GM12864 (cell line): ENCODE results near the gene ATP5MC2.

Experiments
- DNase-seq: peaks from one replicate; pipeline ENCODE4 v3.0.0-alpha.2; 2011; ENCODE audit warnings: low read depth
- H3K4me3 ChIP-seq: 2 replicates; pipeline ENCODE4 v1.5.1; 2011; ENCODE audit warnings: mild to moderate bottlenecking, low read depth, low read length, control low read depth
- TF ChIP-seq, protein P1 (sequence below): IDR thresholded peaks from 2 replicates; pipeline ENCODE4 v1.5.1; 2011; ENCODE audit warnings: low read depth, mild to moderate bottlenecking, moderate library complexity, low read length, control low read depth, inconsistent platforms; ENCODE audit errors: missing control alignments

The ATP5MC2 gene

GRCh38 chr12:53664936-53665335 is 10.9 kb downstream of the ATP5MC2 start:
- H3K4me3 ChIP-seq = no peak overlapping the region
- TF ChIP-seq, protein P1, sequence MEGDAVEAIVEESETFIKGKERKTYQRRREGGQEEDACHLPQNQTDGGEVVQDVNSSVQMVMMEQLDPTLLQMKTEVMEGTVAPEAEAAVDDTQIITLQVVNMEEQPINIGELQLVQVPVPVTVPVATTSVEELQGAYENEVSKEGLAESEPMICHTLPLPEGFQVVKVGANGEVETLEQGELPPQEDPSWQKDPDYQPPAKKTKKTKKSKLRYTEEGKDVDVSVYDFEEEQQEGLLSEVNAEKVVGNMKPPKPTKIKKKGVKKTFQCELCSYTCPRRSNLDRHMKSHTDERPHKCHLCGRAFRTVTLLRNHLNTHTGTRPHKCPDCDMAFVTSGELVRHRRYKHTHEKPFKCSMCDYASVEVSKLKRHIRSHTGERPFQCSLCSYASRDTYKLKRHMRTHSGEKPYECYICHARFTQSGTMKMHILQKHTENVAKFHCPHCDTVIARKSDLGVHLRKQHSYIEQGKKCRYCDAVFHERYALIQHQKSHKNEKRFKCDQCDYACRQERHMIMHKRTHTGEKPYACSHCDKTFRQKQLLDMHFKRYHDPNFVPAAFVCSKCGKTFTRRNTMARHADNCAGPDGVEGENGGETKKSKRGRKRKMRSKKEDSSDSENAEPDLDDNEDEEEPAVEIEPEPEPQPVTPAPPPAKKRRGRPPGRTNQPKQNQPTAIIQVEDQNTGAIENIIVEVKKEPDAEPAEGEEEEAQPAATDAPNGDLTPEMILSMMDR = no peak
- no peak for DNase-seq

DNA sequence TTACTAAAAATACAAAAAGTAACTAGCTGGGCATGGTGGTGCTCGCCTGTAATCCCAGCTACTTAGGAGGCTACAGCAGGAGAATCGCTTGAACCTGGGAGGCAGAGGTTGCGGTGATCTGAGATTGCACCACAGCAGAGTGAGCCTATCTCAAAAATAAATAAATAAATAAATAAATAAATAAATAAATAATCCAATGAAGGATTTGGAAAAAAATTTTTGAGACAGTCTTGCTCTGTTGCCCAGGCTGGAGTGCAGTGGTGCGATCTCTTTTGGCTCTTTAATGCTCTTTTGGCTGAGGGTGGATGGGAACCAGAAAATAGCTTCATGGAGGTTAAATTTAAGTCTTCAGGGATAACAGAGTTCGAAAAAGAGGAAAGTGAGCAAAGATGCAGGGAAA is 11.7 kb downstream of the ATP5MC2 start:
- TF ChIP-seq, protein P1 = no peak
- no peak for DNase-seq
- no peak overlapping the region for H3K4me3 ChIP-seq

DNA sequence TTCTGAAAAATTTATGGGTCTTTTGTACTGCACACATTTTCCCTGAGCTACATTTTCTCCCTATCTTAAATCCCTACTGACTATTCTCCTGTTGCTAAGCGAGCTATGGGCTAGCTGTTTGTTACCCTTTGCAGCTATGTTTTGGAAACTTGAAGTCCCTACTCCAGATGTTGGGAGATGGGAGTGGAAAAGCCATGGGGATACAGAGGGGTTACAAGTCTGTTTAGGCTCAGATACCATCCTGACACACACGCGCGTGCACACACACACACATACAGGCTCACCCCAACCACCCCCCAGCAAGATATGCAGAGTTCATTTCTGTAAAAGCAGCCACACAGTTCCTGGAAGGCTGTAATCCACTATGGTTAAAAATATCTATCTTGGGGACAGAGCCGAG is 15.8 kb downstream of the ATP5MC2 start:
- TF ChIP-seq, protein P1 = no peak
- DNase-seq = no peak
- no peak overlapping the region for H3K4me3 ChIP-seq

DNA sequence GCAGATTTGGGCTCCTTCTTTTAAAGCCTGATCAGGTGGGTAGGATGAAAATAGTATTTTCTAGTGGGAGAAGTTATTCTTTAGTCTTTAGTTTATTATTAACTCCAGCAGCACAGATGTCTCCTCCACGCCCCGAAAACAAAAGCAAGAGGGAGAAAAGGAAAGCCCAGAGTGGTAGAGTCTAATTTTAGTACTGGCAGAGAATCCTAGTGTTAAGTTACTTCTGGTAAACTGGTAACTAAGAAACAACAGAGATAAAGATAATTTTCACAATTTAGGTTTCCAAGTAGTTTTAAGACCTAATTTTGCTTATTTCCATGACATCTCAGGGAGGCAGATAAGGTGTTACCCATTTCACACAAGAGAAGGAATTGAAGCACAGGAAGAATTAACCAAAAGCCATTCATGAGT is 16.3 kb downstream of the ATP5MC2 start:
- TF ChIP-seq, protein P1 = no peak
- DNase-seq = no peak
- no peak overlapping the region for H3K4me3 ChIP-seq

DNA sequence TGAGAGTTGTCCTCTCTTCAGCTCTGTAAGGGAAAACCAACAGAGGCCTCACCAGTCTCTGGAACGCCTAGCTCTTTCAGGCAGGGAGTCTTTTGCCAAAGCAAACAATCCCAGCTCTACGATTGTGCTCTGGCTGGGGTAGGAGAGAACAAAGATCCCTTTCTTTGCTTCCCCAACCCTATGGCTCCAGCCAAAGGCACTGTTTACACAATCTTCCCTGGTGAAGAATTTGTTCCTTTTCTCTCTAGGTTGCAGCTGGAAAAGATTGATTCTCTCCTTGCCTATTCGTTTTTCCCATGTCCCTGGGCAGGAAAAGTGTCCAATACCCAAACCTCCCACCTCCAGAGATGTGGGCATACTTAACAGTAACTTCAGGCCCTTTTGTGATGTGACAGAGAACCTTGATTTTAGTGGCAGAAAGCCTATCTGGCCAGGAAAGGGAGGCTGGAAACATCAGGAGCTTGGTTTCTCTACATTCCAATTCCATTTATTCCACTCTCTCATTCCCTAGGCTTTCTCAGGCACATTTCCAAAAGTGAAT is 16.8 kb downstream of the ATP5MC2 start:
- H3K4me3 ChIP-seq = no peak overlapping the region
- DNase-seq = no peak
- TF ChIP-seq, protein P1 = no peak

- H3K4me3 ChIP-seq = no peak overlapping the region
- TF ChIP-seq, protein P1 = no peak
- DNase-seq = no peak
Measured at GRCh38 chr12:53657041-53657440, 18.8 kb downstream of the ATP5MC2 start.

GRCh38 chr12:53653595-53653994 is 22.3 kb downstream of the ATP5MC2 start:
- DNase-seq = no peak
- H3K4me3 ChIP-seq = no peak overlapping the region
- TF ChIP-seq, protein P1 = no peak
